NCI-H510A treated with DMSO at 0.1 percent for 48 hours (cell line): ENCODE data around the gene FAM184B.
A peak's percentile ranks its signal among the peaks of the same experiment; 100 is the strongest.

Experiments used
- DNase-seq: peaks from one replicate; lab custom pipeline; 2025; lab: John Stamatoyannopoulos, UW

Gene FAM184B

DNA sequence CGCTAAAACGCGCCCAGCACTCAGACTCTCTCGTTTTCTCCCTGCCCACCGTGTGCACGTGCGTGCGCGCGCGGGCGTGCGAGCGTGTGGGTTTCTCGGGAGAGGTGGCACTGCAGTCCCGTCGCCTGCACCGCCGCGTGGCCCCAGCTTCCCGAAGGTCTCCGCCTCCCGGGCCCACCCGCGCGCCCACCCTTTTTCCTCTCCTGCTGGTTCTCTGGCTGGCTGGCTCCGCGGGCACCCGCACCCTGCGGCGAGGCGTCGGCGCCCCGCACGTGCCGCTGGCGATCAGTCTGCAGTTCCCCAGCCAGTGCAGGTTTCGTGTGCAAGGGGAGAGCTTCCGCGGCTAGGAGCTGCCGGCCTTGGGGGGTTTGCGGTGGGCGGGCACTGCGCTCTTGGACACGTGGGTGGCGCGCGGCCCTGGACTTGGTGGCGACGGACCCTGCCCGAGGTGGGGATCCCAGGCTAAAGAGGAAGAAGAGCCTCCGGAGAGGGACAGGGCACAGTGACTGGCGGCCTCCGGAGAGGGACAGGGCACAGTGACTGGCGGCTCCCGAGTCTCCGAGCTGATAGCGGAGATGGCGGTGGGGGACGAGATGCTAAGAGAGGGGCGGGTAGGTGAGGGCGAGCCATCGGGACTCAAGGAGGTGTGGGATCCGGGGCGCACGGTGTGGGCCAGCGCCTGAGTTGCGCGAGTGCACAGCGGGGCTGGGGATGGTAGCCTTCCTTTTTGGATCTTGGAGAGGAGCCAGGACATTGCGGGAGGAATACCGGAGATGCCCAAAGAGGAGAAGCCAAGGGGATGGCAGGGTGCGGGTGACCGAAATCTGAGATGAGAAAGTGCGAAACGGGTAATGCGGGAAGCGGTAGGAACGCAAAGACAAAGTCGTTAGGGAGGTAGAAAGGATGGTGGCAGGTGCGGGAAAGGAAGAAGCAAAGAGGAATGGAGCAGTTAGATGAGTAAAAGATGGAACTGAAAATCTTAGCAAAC, at the start of gene FAM184B:
TSS of gene FAM184B (minus strand) at position 322 of the 988 bp plus-strand sequence. CDS start 322 bp downstream, outside the sequence.
- DNase-seq = no peak

DNA sequence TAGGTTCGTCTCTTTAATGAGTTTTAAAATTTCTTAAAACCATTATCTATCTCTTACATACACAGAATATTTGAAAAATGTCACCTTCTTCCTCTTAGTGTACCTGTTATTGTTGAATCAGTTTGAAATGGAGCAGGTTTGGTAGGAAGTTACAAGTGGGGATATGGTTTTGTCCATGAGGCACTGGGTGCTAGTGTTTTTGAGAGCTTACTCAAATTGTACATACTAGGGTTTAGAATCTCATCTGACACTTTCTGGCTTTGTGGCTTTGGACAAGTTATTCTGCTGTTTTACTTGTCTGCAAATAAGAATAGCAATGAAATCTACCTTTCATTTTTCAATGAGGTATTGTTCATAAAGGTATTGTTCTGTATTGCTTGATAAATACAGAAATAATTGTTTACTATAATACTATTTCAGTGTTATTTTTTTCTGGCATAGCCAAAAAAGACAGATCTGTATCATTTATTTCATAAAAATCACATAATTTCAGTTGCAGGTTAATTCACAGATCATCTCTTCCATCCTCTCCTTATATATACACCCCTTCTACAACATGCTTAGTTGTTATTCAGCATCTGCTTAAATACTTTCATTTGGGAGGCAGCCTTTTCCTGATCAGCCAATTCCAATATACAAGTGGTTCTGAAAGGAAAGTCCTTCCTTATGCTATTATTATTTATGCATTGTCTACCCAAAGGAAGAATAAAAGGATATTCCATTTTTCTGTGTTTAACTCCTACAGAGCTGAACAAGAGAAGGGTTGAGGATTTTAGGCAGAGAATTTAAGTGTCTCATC, 42.6 kb upstream of the FAM184B start:
- no peak for DNase-seq

DNA sequence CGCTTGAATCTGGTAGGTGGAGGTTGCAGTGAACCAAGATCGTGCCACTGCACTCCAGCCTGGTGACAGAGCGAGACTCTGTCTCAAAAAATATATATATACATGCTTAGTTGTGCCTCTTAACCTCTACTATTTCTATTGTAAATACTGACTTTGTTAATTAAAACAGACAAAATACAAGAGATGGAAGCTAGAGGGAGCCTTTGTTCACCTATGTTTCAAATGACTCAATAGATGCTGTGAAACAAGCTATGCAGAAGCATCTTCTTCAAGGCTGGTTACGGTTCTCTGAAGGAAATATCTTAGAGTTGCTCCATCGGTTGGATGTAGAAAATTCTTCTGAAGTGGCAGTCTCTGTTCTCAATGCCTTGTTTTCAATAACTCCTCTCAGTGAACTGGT, 35.6 kb upstream of the FAM184B start:
- peak; percentile 10 for DNase-seq

DNA sequence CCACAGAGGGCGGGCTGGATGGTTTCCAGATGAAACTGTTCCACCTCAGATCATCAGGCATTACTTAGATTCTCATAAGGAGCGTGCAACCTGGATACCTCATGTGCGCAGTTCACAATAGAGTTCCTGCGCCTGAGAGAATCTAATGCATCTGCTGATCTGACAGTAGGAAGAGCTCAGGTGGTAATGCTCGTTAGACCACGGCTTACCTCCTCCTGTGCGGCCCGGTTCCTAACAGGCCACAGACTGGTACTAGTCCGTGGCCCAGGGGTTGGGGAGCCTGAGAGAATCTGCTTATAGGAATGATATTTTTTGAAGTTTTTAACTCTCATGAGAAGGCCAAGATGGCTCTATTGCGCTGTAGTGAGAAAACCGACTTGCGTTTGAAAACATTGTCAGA, 34.7 kb upstream of the FAM184B start:
- DNase-seq = no peak

DNA sequence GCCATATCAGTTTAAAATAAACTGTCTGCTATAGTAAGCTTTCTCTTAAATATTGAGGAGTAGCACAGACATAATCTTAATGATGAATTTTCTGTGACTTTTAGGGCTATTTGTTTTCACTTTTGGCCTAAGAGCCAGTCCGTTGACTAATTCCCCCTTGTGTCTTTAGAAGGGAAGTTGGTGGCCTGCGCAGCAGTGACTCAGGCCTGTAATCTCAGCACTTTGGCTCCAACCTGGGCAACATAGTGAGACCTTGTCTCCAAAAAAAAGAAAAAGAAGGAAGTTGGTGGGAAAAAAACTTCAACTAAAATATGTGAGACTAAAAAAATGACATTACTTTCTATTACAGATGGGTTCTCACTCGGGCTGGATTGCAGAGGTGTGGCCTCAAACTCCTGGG, 32.7 kb upstream of the FAM184B start:
- DNase-seq = no peak

DNA sequence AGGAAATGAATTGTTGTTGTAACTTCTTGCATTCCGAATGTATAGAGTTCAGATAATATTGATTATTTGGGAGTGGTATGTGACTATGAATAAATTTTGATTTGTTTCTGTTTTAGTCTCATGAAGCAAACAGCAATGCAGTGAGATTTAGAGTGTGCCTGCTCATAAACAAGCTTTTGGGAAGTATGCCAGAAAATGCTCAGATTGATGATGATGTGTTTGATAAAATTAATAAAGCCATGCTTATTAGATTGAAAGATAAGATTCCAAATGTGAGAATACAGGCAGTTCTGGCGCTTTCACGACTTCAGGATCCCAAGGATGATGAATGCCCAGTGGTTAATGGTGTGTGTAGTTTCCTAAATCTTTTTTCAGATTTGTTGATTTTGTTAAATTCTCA, 31.4 kb upstream of the FAM184B start:
- no peak for DNase-seq

DNA sequence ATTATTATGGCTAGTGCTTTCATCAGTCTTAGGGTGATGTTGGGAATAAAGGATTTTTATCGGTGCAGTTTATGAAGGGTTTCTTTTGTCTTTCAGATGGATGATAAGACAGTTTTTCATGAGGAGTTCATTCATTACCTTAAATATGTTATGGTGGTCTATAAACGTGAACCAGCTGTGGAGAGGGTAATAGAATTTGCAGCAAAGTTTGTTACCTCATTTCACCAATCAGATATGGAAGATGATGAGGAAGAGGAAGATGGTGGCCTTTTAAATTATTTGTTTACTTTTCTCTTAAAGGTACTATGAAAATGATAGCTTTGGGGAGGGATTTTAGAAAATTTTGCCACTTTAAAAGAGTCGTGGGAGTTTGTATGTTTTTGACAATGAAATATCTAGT, 30.7 kb upstream of the FAM184B start:
- no peak for DNase-seq

DNA sequence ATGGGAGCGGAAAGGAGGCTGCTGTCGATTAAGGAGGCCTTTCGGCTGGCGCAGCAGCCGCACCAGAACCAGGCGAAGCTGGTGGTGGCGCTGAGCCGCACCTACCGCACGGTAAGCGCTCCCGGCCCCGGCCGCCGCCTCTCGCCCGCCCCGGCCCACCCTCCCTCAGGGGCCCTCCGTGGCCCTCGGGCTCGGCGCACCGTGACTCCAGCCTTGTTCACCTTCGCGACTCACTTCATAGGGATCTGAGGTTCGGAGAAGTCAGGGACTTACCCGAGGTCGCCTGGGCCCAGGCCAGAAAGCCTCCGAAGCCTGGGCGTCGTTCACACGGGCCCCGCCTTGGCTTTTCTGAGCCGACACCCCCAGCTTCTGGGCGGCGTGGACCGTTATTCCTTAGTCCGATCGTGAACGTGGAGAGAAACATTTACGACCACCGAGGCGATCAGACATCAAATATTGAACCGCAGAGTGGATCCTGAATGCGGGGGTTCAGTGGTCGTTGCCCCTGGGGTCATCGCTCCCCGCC, 29.7 kb upstream of the FAM184B start:
- DNase-seq = peak; percentile 3

DNA sequence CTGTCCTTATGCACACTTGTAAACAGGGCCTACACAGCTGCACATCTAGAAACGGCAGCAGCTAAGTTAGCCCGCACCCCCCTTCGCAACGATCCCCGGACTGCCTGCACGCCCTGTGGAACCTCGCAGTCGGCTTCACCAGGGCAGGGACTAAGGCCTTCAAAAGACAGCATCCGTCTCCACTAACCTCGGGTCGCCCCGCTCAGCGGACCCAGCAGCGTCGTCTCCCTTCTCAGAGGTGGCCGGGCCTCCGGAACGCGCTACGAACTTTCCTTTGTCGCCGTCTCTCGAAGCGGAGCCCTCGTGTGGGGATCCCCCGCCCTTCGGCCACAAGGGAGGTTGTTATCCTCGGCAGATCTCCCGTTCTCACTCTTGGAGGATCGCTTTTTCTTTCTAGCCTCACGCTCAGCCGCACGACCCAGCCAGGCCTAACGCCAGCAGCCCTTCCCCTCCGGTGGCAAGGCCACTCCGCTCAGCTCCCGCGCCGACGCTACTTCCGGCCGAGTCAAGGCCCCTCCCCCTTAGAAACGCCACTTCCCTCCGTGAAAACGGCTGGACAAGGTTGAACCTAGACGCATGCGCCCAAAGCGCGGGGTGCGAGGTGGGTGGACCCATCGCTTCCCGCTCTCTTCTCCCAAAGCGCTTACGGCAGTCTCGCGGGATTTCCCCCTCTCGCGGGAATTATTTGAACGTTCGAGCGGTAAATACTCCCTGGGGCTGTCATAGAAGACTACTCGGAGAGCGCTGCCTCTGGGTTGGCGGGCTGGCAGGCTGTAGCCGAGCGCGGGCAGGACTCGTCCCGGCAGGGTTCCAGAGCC, 29.0 kb upstream of the FAM184B start, which contains the start of the genes DCAF16 and NCAPG:
TSS of gene DCAF16 (minus strand) at position 498 of the 818 bp plus-strand sequence. CDS start 6,616 bp downstream, outside the sequence.
TSS of gene NCAPG (plus strand) at position 720 of the 818 bp plus-strand sequence. CDS start 99 bp downstream, outside the sequence.
- DNase-seq = peak; percentile 91

DNA sequence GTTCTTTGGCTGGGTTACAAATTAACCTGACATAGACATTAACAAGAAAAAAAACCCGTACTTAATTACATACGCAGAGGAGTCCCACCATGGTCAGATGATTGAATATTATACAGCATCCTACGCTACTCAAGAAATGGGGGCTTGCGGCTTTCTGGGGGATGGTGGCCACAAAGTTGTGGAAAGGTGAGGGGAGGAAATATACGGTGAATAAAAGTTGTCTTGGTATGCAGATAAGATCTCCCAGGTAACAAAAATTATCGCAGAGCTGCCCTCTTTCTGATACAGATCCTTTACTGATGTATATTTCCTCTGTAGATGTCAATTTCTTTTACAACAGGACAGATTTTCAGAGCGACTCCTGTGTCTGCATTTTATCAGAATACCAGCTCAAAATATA, 28.2 kb upstream of the FAM184B start:
- DNase-seq = no peak

DNA sequence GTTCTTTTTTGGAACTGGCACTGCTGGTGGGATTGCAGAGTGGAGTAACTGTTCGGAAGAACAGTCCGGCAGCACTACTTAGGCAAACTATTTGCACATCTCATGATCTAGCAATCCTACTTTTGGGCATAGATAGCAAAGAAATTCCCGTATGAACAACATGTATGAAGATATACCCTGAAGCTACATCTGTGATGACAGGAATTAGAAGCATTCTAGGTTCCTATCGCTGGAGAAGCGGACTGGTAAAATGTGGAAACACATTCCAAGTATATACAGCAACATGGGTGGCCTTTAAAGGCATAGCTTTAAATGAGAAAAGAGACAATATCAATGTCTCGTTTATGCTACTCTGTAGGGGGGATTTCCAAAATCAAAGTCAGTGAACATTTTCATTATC, 26.0 kb upstream of the FAM184B start:
- no peak for DNase-seq

DNA sequence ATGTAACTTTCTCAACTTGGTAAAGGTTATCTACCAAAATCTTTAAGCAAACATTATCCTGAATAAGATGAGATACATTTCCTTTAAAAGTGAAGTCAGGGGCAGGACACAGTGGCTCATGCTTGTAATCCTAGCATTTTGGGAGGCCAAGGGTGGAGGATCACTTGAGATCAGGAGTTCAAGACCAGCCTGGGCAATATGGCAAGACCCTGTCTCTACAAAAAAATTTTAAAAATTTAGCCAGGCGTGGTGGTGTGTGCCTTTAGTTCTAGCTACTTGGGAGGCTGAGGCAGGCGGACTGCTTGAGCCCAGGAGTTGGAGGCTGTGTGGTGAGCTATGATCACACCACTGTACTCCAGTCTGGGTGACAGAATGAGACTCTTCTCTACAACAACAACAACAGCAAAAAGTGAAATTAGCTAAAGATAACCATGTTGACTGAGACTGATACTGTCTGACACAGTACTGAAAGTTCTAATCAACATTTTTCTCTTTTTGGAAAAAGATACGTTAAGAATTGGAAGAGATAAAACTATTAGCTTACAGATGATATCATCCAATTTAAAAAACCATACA, 24.2 kb upstream of the FAM184B start:
- no peak for DNase-seq

DNA sequence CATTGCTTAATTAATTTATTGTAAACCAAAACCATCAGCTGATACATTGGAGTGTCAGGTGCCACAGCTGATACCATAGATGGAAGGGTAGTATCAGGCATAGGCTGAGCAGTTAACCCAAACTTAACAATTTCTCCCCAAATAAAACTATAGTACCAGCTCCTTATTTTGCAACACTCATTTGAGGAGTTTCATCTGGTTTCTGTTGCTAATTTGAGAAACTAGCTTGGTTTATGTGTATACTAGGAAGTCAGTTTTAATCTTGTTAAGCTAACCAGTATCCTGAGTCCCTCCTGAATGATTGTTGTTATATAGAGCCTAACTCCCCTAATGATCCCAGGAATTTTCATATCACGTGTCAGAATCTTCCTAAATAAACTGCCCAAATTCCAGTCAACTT, 16.4 kb upstream of the FAM184B start:
- DNase-seq = no peak

DNA sequence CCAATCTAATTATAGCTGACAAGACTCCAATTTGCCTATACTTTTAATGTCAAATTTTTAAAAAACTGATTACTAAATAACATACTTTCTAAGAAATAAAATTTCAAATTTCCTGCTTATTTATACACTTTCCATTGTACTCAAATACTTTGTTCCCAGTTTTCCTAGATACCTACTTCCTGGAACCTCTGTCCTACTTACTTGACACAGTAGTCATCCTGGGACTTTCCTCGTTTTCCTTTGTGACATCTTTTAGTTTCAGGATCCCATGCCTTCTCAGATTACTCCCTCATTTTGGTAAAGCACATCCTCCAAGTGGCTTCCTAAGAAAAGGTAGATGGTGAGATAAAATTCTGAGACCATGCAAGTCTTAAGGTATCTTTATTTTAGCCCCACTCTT, 13.3 kb upstream of the FAM184B start:
- no peak for DNase-seq

DNA sequence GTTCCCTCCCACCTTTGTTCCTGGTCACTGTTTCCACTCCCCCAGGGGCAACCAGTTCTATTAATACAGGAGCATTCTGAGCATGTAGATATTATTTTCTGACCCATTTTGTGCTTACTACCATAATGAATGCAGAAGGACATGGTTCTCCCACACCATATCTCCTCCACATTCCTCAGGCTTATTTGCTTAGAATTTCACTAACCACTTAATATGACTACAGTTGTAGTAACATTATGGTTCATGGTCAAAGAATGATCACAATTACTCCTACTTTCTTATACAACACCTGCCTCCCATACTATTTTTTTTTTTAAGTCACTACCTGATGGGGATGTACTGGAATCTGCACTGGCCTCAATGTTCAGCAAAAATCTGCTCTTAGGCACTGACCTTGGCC, 7.5 kb upstream of the FAM184B start:
- no peak for DNase-seq

DNA sequence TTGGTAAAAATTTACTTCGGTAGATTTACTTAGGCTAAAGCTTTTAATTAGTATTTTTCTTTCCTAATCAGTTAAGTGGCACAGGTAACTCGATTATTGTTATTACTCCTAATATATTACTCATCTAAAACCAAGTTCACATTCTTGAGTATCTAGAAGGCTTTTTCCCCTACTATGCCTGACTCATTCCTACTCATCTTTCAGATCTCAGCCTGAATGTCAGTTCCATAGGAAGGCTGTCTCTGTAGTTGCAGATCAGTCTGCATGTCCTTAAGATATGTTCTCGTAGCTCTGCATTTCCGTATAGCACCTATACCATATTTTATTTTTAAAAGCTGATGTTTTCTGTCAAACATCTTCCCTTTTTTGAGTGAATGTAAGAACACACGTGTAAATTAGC, 5.9 kb upstream of the FAM184B start:
- no peak for DNase-seq

DNA sequence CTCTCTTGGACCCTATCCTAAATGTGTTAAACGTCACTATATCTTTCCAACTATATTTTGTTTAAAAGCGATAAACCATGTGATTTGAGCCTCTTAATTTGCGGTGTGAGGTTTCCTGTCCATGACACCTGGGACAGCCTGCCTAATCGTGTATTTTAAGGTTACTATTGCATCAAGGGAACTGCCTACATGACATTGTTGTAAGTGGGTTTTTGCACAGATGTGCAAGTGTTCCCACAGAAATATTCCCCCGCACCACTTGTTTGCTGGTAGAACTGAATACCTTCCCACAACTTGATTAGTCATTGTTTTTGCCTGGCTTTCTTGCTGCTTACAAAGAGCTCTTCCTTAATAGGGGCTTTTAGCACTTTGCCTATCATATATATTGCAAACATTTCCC, 5.1 kb upstream of the FAM184B start:
- DNase-seq = no peak

DNA sequence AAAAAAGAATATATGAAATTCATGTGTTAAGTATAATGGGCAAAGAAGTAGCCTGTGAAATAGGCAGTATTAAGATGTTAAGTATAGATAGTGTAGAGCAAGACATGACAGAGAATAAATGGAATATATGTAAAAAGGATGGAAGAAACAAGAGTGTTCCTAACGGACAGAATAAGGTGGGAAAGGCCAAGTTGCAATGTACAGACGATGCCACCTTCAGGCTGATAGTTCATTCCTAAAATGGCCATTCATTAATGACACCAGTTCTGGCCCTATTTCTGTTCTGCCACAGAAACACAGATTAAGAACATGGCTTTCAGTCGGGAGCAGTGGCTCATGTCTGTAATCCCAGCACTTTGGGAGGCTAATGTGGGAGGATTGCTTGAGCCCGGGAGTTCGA, 4.4 kb upstream of the FAM184B start:
- no peak for DNase-seq

DNA sequence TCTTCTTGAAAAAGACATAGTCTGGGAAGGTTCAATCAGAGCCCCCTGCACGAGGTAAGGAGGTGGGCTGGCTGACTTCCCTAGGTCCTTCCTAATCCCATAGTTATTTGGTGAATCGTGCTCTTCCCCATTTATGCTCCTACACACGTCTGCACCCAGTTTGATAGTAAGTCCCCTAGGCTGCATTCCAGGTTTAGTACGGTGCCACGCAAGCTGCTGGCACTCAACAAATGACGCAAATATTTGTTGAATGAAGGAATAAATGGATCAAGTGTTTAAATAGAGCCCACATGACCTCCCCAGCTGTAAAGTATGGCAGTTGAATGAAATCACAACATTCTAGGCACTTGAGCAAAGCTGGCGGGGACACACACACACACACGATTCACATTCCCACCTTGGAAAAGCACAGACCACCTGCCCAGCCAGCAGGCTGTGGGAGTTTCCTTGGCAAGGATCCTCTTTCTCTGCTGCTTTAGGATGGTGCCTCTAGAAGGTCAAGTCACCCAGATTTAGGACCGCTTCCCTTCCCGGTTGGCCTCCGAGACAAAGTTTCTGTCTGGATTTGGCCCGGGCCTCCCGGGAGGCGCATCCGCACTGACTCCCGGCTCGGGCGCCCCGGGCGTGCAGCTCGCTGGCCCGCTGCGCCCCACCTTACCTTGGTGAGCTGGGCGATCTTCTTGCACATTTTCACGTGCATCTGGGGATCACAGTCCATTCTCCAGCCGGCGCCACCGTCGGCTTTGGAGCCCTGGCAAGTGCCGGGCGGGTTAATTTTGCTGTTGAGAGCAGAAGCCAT, 721 bp downstream of the FAM184B start:
- DNase-seq = peak; percentile 32

DNA sequence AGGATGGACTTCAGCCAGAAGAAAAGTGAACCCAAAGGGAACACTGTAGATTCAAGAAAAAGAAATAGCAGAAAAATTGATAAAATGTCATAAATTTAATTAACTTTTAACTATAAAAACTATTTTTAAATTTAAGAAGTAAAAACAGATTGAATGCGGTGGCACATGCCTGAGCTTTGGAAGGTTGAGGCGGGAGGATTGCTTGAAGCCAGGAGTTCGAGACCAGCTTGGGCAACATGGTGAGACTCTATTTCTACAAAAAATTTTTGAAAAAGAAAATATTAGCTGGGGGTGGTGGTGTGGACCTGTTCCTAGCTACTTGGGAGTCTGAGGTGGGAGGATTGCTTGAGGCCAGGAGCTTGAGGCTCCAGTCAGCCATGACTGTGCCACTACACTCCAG, 3.0 kb downstream of the FAM184B start:
- no peak for DNase-seq
